Fibroblast of skin of back (primary cell): ENCODE measurements around the gene COMMD4.
"Not testable (repeated sequence)": the region's sequence is repeated elsewhere in the genome, so short reads cannot be mapped to it uniquely, and the experiment has no call there.

ENCODE experiments used
- DNase-seq: peaks from one replicate; pipeline ENCODE4 v3.0.0-alpha.2; 2013

The COMMD4 gene

GRCh38 chr15:75380773-75381172, 44.9 kb downstream of the COMMD4 start:
- DNase-seq = no peak

GRCh38 chr15:75383986-75384385, 48.1 kb downstream of the COMMD4 start:
- DNase-seq = not testable (repeated sequence)
